ENCODE measurements around the gene H19. TPM values are rescaled to one million over a fixed set of nuclear protein-coding genes. Genes with fewer than 3 reads are reported as not detected.

Gene H19
- total RNA-seq, 2 experiments from 2014 or later, result not detected

DNA sequence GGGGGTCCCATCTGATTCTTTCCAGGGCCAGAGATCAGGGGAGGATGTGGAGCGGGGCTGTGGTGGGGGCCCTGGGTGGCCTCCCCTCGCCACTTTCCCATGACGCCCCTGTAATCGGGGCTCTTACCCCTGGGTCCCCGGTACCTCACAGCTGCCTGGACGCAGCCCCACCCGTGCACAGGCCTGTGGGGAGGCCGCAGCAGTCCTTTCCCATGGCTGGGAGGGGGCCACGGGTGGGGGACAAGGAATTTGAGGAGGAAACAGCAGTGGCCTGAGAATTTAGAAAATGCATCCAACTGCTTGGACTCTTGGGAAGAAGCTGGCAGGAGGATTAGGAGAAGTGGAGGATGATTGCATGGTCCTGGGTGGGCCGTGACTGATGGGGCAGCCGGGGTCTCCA is 18.0 kb downstream of the H19 start:
- no peak overlapping the region for H3K4me3 ChIP-seq (ENCODE audit: low read length)
- intact Hi-C loops (cut with DNase I, micrococcal nuclease), result no loop called here
- TF ChIP-seq, protein P1, sequence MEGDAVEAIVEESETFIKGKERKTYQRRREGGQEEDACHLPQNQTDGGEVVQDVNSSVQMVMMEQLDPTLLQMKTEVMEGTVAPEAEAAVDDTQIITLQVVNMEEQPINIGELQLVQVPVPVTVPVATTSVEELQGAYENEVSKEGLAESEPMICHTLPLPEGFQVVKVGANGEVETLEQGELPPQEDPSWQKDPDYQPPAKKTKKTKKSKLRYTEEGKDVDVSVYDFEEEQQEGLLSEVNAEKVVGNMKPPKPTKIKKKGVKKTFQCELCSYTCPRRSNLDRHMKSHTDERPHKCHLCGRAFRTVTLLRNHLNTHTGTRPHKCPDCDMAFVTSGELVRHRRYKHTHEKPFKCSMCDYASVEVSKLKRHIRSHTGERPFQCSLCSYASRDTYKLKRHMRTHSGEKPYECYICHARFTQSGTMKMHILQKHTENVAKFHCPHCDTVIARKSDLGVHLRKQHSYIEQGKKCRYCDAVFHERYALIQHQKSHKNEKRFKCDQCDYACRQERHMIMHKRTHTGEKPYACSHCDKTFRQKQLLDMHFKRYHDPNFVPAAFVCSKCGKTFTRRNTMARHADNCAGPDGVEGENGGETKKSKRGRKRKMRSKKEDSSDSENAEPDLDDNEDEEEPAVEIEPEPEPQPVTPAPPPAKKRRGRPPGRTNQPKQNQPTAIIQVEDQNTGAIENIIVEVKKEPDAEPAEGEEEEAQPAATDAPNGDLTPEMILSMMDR (IDR thresholded peaks at IDR 0.05), result no peak
- H3K4me1 ChIP-seq (ENCODE audit: insufficient read depth, low read length), result no peaks in the 10 kb centered on the region
- DNase-seq (peak in 1 of 14 experiments; percentile 2), ATAC-seq (ENCODE audit: poor library complexity) (no peak)
- no peak overlapping the region for H3K27ac ChIP-seq (ENCODE audit: low read depth in 1 of 2, low read length in 2 of 2)
- POLR2A ChIA-PET, result no interaction called here
- H3K4me3 Mint-ChIP-seq, result no peak overlapping the region
- H3K9me3 Mint-ChIP-seq, result no peaks in the 10 kb centered on the region
- no peaks in the 10 kb centered on the region for H3K27me3 ChIP-seq (ENCODE audit: control insufficient read depth in 1 of 2, insufficient read depth in 2 of 2, low read length in 2 of 2)
- H3K9me3 ChIP-seq (ENCODE audit: control insufficient read depth in 1 of 2, insufficient read depth in 1 of 2, low read length in 2 of 2), result no peaks in the 10 kb centered on the region
- no peaks in the 10 kb centered on the region for H3K36me3 ChIP-seq (ENCODE audit: insufficient read depth, low read length)
- H3K4me1 Mint-ChIP-seq (ENCODE audit: low read depth), result no peaks in the 10 kb centered on the region
- CTCF ChIA-PET, result no interaction called here
- H3K27ac Mint-ChIP-seq, result no peak overlapping the region
- H3K36me3 Mint-ChIP-seq (ENCODE audit: low read depth), result no peaks in the 10 kb centered on the region
- no peaks in the 10 kb centered on the region for H3K27me3 Mint-ChIP-seq

DNA sequence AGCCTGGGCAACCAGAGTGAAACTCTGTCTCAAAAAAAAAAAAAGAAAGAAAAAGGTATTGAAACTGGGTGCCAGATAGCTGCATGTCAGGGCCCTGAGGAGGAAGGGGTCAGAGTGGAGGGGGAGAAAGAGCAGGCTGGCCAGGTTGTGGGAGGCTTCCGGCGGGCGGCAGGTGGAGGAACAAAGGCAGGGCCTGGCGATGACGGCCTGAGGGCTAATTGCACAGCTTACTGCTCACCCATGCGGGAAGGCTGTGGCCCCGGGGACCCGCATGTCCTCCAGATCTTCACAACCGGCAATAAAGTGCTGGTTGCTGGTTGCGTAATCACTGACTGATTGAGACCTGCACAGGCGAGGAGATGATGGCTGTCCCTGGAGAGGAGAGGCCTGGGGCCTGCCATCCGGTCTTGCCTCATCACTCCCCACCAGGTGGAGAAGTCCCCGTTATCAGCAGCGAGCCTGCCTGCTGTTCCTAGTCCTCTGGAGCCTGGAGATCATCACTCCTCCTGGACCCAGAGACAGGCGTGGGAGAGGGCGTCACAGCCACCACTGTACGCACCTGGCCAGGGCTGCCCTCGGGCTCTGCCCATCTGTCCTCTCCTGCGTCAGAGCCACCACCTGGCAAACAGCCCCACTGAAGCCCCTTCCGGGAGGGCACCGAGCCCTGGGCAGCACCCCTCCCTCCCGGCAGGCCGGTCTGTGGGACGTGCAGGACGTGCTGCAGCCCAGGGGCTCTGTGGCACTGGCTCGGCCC is 18.7 kb downstream of the H19 start:
- no peak overlapping the region for H3K27ac Mint-ChIP-seq
- H3K4me3 Mint-ChIP-seq, result no peak overlapping the region
- intact Hi-C loops (cut with DNase I, micrococcal nuclease), result no loop called here
- no peak for DNase-seq
- ChIA-PET CTCF (no interaction called here), POLR2A (no interaction called here)
- no peaks in the 10 kb centered on the region for H3K27me3 Mint-ChIP-seq
- H3K27ac ChIP-seq (ENCODE audit: low read depth in 1 of 2, low read length in 2 of 2), result no peak overlapping the region
- TF ChIP-seq, protein P1 (IDR thresholded peaks at IDR 0.05), result no peak
- no peak for ATAC-seq (ENCODE audit: poor library complexity)
- H3K4me1 Mint-ChIP-seq (ENCODE audit: low read depth), result no peaks in the 10 kb centered on the region
- no peaks in the 10 kb centered on the region for H3K9me3 Mint-ChIP-seq
- no peaks in the 10 kb centered on the region for H3K9me3 ChIP-seq (ENCODE audit: control insufficient read depth in 1 of 2, insufficient read depth in 1 of 2, low read length in 2 of 2)
- H3K4me1 ChIP-seq (ENCODE audit: insufficient read depth, low read length), result no peaks in the 10 kb centered on the region
- no peaks in the 10 kb centered on the region for H3K27me3 ChIP-seq (ENCODE audit: control insufficient read depth in 1 of 2, insufficient read depth in 2 of 2, low read length in 2 of 2)
- H3K36me3 ChIP-seq (ENCODE audit: insufficient read depth, low read length), result no peaks in the 10 kb centered on the region
- H3K36me3 Mint-ChIP-seq (ENCODE audit: low read depth), result no peaks in the 10 kb centered on the region
- no peak overlapping the region for H3K4me3 ChIP-seq (ENCODE audit: low read length)

DNA sequence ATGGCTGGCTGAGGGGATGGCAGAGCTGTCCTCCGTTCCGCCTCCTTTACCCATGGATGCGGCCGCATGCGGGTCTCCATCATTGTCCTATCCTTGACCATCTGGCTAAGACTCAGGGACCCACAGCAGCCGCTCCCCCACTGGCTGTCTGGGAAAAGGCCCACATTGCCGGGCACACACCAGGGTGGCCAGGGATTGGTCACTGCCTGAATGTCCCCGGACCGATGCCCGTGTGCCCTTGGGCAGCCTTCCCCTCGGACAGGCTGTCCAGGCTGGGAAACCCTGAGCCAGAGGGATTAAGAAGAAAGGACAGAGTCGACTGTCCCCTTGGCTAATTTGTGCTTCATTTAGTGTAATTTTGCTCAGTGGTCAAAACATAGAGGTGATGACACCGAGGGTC is 22.5 kb downstream of the H19 start:
- Histone ChIP-seq H3K4me3 (ENCODE audit: low read length) (no peak overlapping the region), H3K27ac (ENCODE audit: low read depth in 1 of 2, low read length in 2 of 2) (no peak overlapping the region), H3K4me1 (ENCODE audit: insufficient read depth, low read length) (no peaks in the 10 kb centered on the region), H3K36me3 (ENCODE audit: insufficient read depth, low read length) (no peaks in the 10 kb centered on the region), H3K9me3 (ENCODE audit: control insufficient read depth in 1 of 2, insufficient read depth in 1 of 2, low read length in 2 of 2) (no peaks in the 10 kb centered on the region), H3K27me3 (ENCODE audit: control insufficient read depth in 1 of 2, insufficient read depth in 2 of 2, low read length in 2 of 2) (no peaks in the 10 kb centered on the region)
- H3K4me1 Mint-ChIP-seq (ENCODE audit: low read depth), result no peaks in the 10 kb centered on the region
- no peak for DNase-seq
- H3K36me3 Mint-ChIP-seq (ENCODE audit: low read depth), result no peaks in the 10 kb centered on the region
- ChIA-PET CTCF (no interaction called here), POLR2A (no interaction called here)
- no peak overlapping the region for H3K4me3 Mint-ChIP-seq
- ATAC-seq (ENCODE audit: poor library complexity), result no peak
- H3K27ac Mint-ChIP-seq, result no peak overlapping the region
- intact Hi-C loops (cut with DNase I, micrococcal nuclease), result no loop called here
- H3K9me3 Mint-ChIP-seq, result no peaks in the 10 kb centered on the region
- TF ChIP-seq, protein P1 (IDR thresholded peaks at IDR 0.05), result no peak
- H3K27me3 Mint-ChIP-seq, result no peaks in the 10 kb centered on the region

Measured in CD4-positive, alpha-beta T cell (primary cell).